Neural cell (in vitro differentiated cells): ENCODE data around the gene SV2C. TPM values are rescaled to one million over a fixed set of nuclear protein-coding genes. Genes with fewer than 3 reads are reported as not detected.

Experiments used
- H2AFZ ChIP-seq: fragments of 200-600, 300-800 bp; sonication (generic), shearing (Covaris generic); 2 replicates; pipeline ENCODE4 v1.6.0; 2014; ENCODE audit warnings: low read depth, mild to moderate bottlenecking, antibody characterized with exemption, low read length, moderate library complexity
- H3F3A ChIP-seq: fragments of 200-600 bp; shearing (Covaris generic); 2 replicates; pipeline ENCODE4 v1.6.1; 2016; ENCODE audit warnings: mild to moderate bottlenecking, moderate library complexity, mixed read lengths, antibody characterized with exemption, low read length; ENCODE audit not compliant: insufficient read depth, poor library complexity, severe bottlenecking
- H3K27ac ChIP-seq: fragments of 200-600, 300-800 bp; sonication (generic), shearing (Covaris generic); 2 replicates; pipeline ENCODE4 v1.5.1; 2014; ENCODE audit warnings: mild to moderate bottlenecking, low read length, moderate library complexity
- H3K27me3 ChIP-seq: fragments of 300-800, 200-600 bp; sonication (generic), shearing (Covaris generic); 2 replicates; pipeline ENCODE4 v1.6.0; 2014; ENCODE audit warnings: mild to moderate bottlenecking, low read depth, low read length, moderate library complexity; ENCODE audit not compliant: insufficient read depth
- H3K36me3 ChIP-seq: fragments of 300-800, 200-600 bp; sonication (generic), shearing (Covaris generic); 2 replicates; pipeline ENCODE4 v1.5.1; 2014; ENCODE audit warnings: mild to moderate bottlenecking, antibody characterized with exemption, low read length, moderate library complexity; ENCODE audit not compliant: insufficient read depth
- H3K4me2 ChIP-seq: fragments of 300-800, 200-600 bp; sonication (generic), shearing (Covaris generic); 2 replicates; pipeline ENCODE4 v1.6.0; 2014; ENCODE audit warnings: mild to moderate bottlenecking, low read length
- H3K4me3 ChIP-seq: fragments of 300-800, 200-600 bp; sonication (generic), shearing (Covaris generic); 2 replicates; pipeline ENCODE4 v1.5.1; 2014; ENCODE audit warnings: mild to moderate bottlenecking, low read length, moderate library complexity
- H3K79me2 ChIP-seq: fragments of 200-600 bp; shearing (Covaris generic); replicated peaks from 2 replicates; pipeline ENCODE4 v1.6.0; 2014; ENCODE audit warnings: mild to moderate bottlenecking, low read length, moderate library complexity; ENCODE audit not compliant: insufficient read depth
- H3K9ac ChIP-seq: fragments of 300-800, 200-600 bp; sonication (generic), shearing (Covaris generic); 2 replicates; pipeline ENCODE4 v1.6.1; 2016; ENCODE audit warnings: mild to moderate bottlenecking, low read length, mixed read lengths
- H3K9me2 ChIP-seq: fragments of 200-600 bp; shearing (Covaris generic); 2 replicates; pipeline ENCODE4 v1.6.1; 2016; ENCODE audit warnings: mild to moderate bottlenecking, low read length, mixed read lengths; ENCODE audit not compliant: insufficient read depth
- H3K9me3 ChIP-seq: fragments of 200-600, 300-800 bp; sonication (generic), shearing (Covaris generic); 2 replicates; pipeline ENCODE4 v1.6.1; 2016; ENCODE audit warnings: mild to moderate bottlenecking, mixed run types, low read length, moderate library complexity, mixed read lengths
- H4K20me1 ChIP-seq: fragments of 200-600 bp; shearing (Covaris generic); 2 replicates; pipeline ENCODE4 v1.6.1; 2016; ENCODE audit warnings: mild to moderate bottlenecking, mixed run types; ENCODE audit not compliant: insufficient read depth
- CTCF ChIP-seq: fragments of 450-650 bp; IDR thresholded peaks from 2 replicates; pipeline ENCODE4 v1.5.1; 2014; ENCODE audit warnings: antibody characterized with exemption, mild to moderate bottlenecking, moderate library complexity; ENCODE audit not compliant: poor library complexity, severe bottlenecking
- EP300 ChIP-seq: fragments of 450-650 bp; conservative IDR thresholded peaks from 2 replicates; pipeline ENCODE4 v1.6.1; 2014; ENCODE audit warnings: antibody characterized with exemption, mild to moderate bottlenecking, moderate library complexity; ENCODE audit not compliant: poor library complexity, severe bottlenecking
- EZH2 ChIP-seq: fragments of 200-600, 300-800 bp; shearing (Covaris generic), sonication (generic); IDR thresholded peaks from 2 replicates; pipeline ENCODE4 v1.6.1; 2014; ENCODE audit warnings: antibody characterized with exemption, low read length, borderline replicate concordance, mild to moderate bottlenecking; ENCODE audit not compliant: insufficient read depth, poor library complexity, severe bottlenecking
- MXI1 ChIP-seq: fragments of 450-650 bp; conservative IDR thresholded peaks from 2 replicates; pipeline ENCODE4 v1.6.1; 2014; ENCODE audit warnings: antibody characterized with exemption, mild to moderate bottlenecking; ENCODE audit not compliant: poor library complexity, severe bottlenecking
- POLR2AphosphoS5 ChIP-seq: IDR thresholded peaks from 2 replicates; pipeline ENCODE4 v1.6.1; 2012
- RAD21 ChIP-seq: fragments of 450-650 bp; conservative IDR thresholded peaks from 2 replicates; pipeline ENCODE4 v1.6.1; 2014; ENCODE audit warnings: antibody characterized with exemption, mild to moderate bottlenecking, moderate library complexity
- REST ChIP-seq: IDR thresholded peaks from 2 replicates; pipeline ENCODE4 v1.6.1; 2012; ENCODE audit warnings: borderline replicate concordance
- SMC3 ChIP-seq: fragments of 450-650 bp; conservative IDR thresholded peaks from 2 replicates; pipeline ENCODE4 v1.6.1; 2014; ENCODE audit warnings: antibody characterized with exemption, mild to moderate bottlenecking, moderate library complexity; ENCODE audit not compliant: poor library complexity
- TAF1 ChIP-seq: IDR thresholded peaks from 2 replicates; pipeline ENCODE4 v1.6.1; 2012; ENCODE audit warnings: low read depth
- polyA plus RNA-seq: library from polyadenylated mRNA; depleted of rRNA; stranded (reverse); fragments of >200 nt; gene quantifications from 2 replicates; pipeline ENCODE4 v1.2.3, GENCODE V29; 2014

SV2C gene
- polyA plus RNA-seq, 1 donor from 2014 or later, result 0.45 TPM

GRCh38 chr5:76273206-76273885, 190.2 kb downstream of the SV2C start:
- Histone ChIP-seq H3F3A (no peaks in the 10 kb centered on the region), H3K79me2 (no peaks in the 10 kb centered on the region), H3K4me2 (no peak overlapping the region), H3K27me3 (no peaks in the 10 kb centered on the region), H4K20me1 (no peaks in the 10 kb centered on the region), H3K9me2 (no peaks in the 10 kb centered on the region), H3K4me3 (no peak overlapping the region), H3K27ac (no peak overlapping the region), H2AFZ (no peak overlapping the region), H3K9ac (no peak overlapping the region), H3K9me3 (no peaks in the 10 kb centered on the region), H3K36me3 (no peaks in the 10 kb centered on the region)
- no peak for TF ChIP-seq CTCF
- no peak for TF ChIP-seq EP300
- no peak for TF ChIP-seq TAF1
- TF ChIP-seq POLR2AphosphoS5, result no peak
- no peak for TF ChIP-seq RAD21
- no peak for TF ChIP-seq EZH2
- no peak for TF ChIP-seq MXI1
- no peak for TF ChIP-seq SMC3

GRCh38 chr5:76274571-76274970, 191.4 kb downstream of the SV2C start:
- Histone ChIP-seq H4K20me1 (no peaks in the 10 kb centered on the region), H3F3A (no peaks in the 10 kb centered on the region), H3K9ac (no peak overlapping the region), H2AFZ (no peak overlapping the region), H3K79me2 (no peaks in the 10 kb centered on the region), H3K9me3 (no peaks in the 10 kb centered on the region), H3K27ac (no peak overlapping the region), H3K36me3 (no peaks in the 10 kb centered on the region), H3K27me3 (no peaks in the 10 kb centered on the region), H3K9me2 (no peaks in the 10 kb centered on the region), H3K4me3 (no peak overlapping the region), H3K4me2 (no peak overlapping the region)
- TF ChIP-seq RAD21, result no peak
- TF ChIP-seq EP300, result no peak
- TF ChIP-seq TAF1, result no peak
- TF ChIP-seq CTCF, result no peak
- no peak for TF ChIP-seq MXI1
- TF ChIP-seq REST, result no peak
- no peak for TF ChIP-seq SMC3
- TF ChIP-seq EZH2, result no peak
- no peak for TF ChIP-seq POLR2AphosphoS5
